ENCODE data around the gene CAPN12.

DNA sequence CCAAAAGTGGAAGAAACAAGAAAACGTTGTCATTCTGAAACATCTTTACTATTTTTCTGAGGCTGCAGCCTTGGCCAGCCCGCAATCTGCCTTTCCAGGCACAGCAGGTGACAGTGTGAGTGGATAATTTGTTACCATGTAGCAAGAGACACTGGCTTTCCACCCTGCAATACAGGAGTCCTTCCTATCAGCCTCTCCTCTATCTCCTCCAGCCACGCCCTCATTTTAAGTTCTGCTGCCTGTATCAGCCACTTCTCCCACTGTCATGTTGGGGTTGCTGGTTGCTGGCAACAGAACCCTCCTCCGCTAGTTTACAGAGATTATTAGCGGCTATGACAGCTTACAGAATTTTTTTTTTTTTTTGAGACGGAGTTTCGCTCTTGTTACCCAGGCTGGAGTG lies 36.8 kb upstream of the CAPN12 start:
- TF ChIP-seq, protein P1, sequence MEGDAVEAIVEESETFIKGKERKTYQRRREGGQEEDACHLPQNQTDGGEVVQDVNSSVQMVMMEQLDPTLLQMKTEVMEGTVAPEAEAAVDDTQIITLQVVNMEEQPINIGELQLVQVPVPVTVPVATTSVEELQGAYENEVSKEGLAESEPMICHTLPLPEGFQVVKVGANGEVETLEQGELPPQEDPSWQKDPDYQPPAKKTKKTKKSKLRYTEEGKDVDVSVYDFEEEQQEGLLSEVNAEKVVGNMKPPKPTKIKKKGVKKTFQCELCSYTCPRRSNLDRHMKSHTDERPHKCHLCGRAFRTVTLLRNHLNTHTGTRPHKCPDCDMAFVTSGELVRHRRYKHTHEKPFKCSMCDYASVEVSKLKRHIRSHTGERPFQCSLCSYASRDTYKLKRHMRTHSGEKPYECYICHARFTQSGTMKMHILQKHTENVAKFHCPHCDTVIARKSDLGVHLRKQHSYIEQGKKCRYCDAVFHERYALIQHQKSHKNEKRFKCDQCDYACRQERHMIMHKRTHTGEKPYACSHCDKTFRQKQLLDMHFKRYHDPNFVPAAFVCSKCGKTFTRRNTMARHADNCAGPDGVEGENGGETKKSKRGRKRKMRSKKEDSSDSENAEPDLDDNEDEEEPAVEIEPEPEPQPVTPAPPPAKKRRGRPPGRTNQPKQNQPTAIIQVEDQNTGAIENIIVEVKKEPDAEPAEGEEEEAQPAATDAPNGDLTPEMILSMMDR (IDR thresholded peaks at IDR 0.05), result no peak
- no peak for TF ChIP-seq POLR2A (IDR thresholded peaks at IDR 0.05)
